Neural progenitor cell (in vitro differentiated cells): ENCODE results near the gene CASK. TPM values are rescaled to one million over a fixed set of nuclear protein-coding genes. Genes with fewer than 3 reads are reported as not detected.

Source experiments
- DNase-seq: peaks from one replicate; pipeline ENCODE4 v3.0.0-alpha.2; 2016; ENCODE audit warnings: low spot score
- H2AFZ ChIP-seq: fragments of 200-600 bp; sonication (generic); replicated peaks from 2 replicates; pipeline ENCODE4 v1.6.1; 2016; ENCODE audit warnings: antibody characterized with exemption
- H3F3A ChIP-seq: fragments of 200-600 bp; sonication (generic); 2 replicates; pipeline ENCODE4 v1.6.1; 2016; ENCODE audit warnings: antibody characterized with exemption, low read depth
- H3K27ac ChIP-seq: fragments of 200-600 bp; sonication (generic); 2 replicates; pipeline ENCODE4 v1.5.1; 2016; ENCODE audit warnings: mild to moderate bottlenecking
- H3K27me3 ChIP-seq: fragments of 200-600 bp; sonication (generic); 2 replicates; pipeline ENCODE4 v1.6.1; 2016; ENCODE audit warnings: mild to moderate bottlenecking, moderate library complexity
- H3K36me3 ChIP-seq: fragments of 200-600 bp; sonication (generic); 2 replicates; pipeline ENCODE4 v1.5.1; 2016
- H3K4me1 ChIP-seq: fragments of 200-600 bp; sonication (generic); 2 replicates; pipeline ENCODE4 v1.6.1; 2016; ENCODE audit warnings: mixed run types
- H3K4me2 ChIP-seq: fragments of 200-600 bp; sonication (generic); 2 replicates; pipeline ENCODE4 v1.6.1; 2016
- H3K4me3 ChIP-seq: fragments of 200-600 bp; sonication (generic); 2 replicates; pipeline ENCODE4 v1.5.1; 2016
- H3K79me2 ChIP-seq: fragments of 200-600 bp; sonication (generic); 2 replicates; pipeline ENCODE4 v1.6.1; 2016; ENCODE audit warnings: low read depth
- H3K9ac ChIP-seq: fragments of 200-600 bp; sonication (generic); 2 replicates; pipeline ENCODE4 v1.6.1; 2016
- H3K9me3 ChIP-seq: fragments of 200-600 bp; sonication (generic); 2 replicates; pipeline ENCODE4 v1.5.1; 2016; ENCODE audit warnings: low read depth
- H4K20me1 ChIP-seq: fragments of 200-600 bp; sonication (generic); 2 replicates; pipeline ENCODE4 v1.6.1; 2016; ENCODE audit warnings: low read depth
- H3K27ac Mint-ChIP-seq: 3 replicates; pipeline ENCODE4 v1.8.0; 2021; ENCODE audit warnings: mixed read lengths
- H3K27me3 Mint-ChIP-seq: 2 replicates; pipeline ENCODE4 v1.8.0; 2022; ENCODE audit warnings: low read depth, mild to moderate bottlenecking, inconsistent platforms, moderate library complexity, mixed read lengths; ENCODE audit not compliant: insufficient read depth
- H3K36me3 Mint-ChIP-seq: 3 replicates; pipeline ENCODE4 v1.8.0; 2021; ENCODE audit warnings: mixed read lengths
- H3K4me1 Mint-ChIP-seq: 3 replicates; pipeline ENCODE4 v1.8.0; 2021; ENCODE audit warnings: mixed read lengths
- H3K4me3 Mint-ChIP-seq: 3 replicates; pipeline ENCODE4 v1.8.0; 2021; ENCODE audit warnings: mild to moderate bottlenecking, moderate library complexity, mixed read lengths
- H3K9me3 Mint-ChIP-seq: 3 replicates; pipeline ENCODE4 v1.8.0; 2020; ENCODE audit warnings: mixed read lengths
- EZH2 ChIP-seq: fragments of 200-600 bp; sonication (generic); IDR thresholded peaks from 2 replicates; pipeline ENCODE4 v1.6.1; 2017; ENCODE audit warnings: antibody characterized with exemption, mild to moderate bottlenecking, moderate library complexity
- EZH2phosphoT487 ChIP-seq: fragments of 200-600 bp; sonication (generic); IDR thresholded peaks from 2 replicates; pipeline ENCODE4 v1.6.1; 2017; ENCODE audit warnings: antibody characterized with exemption
- total RNA-seq: library from RNA; depleted of rRNA; stranded (reverse); fragments of >200 nt; gene quantifications from 2 replicates; pipeline ENCODE4 v1.2.3, GENCODE V29; 2015; ENCODE audit warnings: low replicate concordance
- TF ChIP-seq, protein P1 (sequence below): fragments of 200-600 bp; sonication (generic); IDR thresholded peaks from 2 replicates; pipeline ENCODE4 v1.5.1; 2017; ENCODE audit warnings: antibody characterized with exemption, mild to moderate bottlenecking

Gene CASK
- total RNA-seq, 1 donor from 2014 or later: 85.4 TPM

DNA sequence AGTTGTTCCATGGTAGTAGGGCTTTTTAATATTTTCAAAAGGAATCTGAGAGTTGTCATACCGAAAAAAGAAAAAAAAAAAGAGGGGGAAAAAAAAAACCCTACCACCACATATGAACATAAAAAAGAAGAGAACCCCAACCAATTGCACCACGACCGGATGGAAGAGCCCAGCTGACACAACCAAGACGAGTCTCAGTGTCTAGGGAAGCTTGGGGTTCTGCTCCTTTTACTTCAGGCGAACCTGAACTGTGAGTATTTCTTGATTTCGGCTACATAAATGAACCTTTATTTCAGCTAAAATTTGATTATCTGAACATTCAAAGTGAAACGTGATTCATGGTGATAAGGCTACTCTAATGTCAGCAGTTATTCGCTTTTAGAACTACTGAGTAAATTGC lies 234.5 kb downstream of the CASK start, which contains the start of gene GPR34:
GPR34 (plus strand) TSS at position 139 of the 400 bp plus-strand sequence. CDS start 6,661 bp downstream, outside the sequence.
- Histone ChIP-seq H3K4me3 (no peak within 1 kb of the TSS), H3K4me2 (no peak within 1 kb of the TSS), H4K20me1 (no peaks in the 10 kb centered on the region), H3K27me3 (no peaks in the 10 kb centered on the region), H3K9me3 (no peaks in the 10 kb centered on the region), H3K36me3 (no peaks in the 10 kb centered on the region), H3K27ac (no peak within 1 kb of the TSS), H3K4me1 (no peaks in the 10 kb centered on the region), H3F3A (no peaks in the 10 kb centered on the region), H2AFZ (no peak within 1 kb of the TSS), H3K79me2 (no peaks in the 10 kb centered on the region), H3K9ac (no peak within 1 kb of the TSS)
- no peak for DNase-seq
- TF ChIP-seq EZH2phosphoT487: no peak
- TF ChIP-seq, protein P1, sequence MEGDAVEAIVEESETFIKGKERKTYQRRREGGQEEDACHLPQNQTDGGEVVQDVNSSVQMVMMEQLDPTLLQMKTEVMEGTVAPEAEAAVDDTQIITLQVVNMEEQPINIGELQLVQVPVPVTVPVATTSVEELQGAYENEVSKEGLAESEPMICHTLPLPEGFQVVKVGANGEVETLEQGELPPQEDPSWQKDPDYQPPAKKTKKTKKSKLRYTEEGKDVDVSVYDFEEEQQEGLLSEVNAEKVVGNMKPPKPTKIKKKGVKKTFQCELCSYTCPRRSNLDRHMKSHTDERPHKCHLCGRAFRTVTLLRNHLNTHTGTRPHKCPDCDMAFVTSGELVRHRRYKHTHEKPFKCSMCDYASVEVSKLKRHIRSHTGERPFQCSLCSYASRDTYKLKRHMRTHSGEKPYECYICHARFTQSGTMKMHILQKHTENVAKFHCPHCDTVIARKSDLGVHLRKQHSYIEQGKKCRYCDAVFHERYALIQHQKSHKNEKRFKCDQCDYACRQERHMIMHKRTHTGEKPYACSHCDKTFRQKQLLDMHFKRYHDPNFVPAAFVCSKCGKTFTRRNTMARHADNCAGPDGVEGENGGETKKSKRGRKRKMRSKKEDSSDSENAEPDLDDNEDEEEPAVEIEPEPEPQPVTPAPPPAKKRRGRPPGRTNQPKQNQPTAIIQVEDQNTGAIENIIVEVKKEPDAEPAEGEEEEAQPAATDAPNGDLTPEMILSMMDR: no peak
- TF ChIP-seq EZH2: no peak
- no peaks in the 10 kb centered on the region for H3K4me1 Mint-ChIP-seq
- no peak within 1 kb of the TSS for H3K27ac Mint-ChIP-seq
- peaks cover 2% of the 10 kb centered on the region for H3K27me3 Mint-ChIP-seq
- H3K36me3 Mint-ChIP-seq: peaks cover 1% of the 10 kb centered on the region
- no peaks in the 10 kb centered on the region for H3K9me3 Mint-ChIP-seq
- no peak within 1 kb of the TSS for H3K4me3 Mint-ChIP-seq

- Histone ChIP-seq H3K36me3 (no peaks in the 10 kb centered on the region), H3K27me3 (no peaks in the 10 kb centered on the region), H3K9ac (no peak overlapping the region), H3K27ac (no peak overlapping the region), H4K20me1 (no peaks in the 10 kb centered on the region), H2AFZ (no peak overlapping the region), H3F3A (no peaks in the 10 kb centered on the region), H3K4me1 (no peaks in the 10 kb centered on the region), H3K79me2 (no peaks in the 10 kb centered on the region), H3K9me3 (no peaks in the 10 kb centered on the region), H3K4me2 (no peak overlapping the region), H3K4me3 (no peak overlapping the region)
- Mint-ChIP-seq H3K36me3 (no peaks in the 10 kb centered on the region), H3K27ac (no peak overlapping the region), H3K27me3 (peaks cover 2% of the 10 kb centered on the region), H3K4me1 (no peaks in the 10 kb centered on the region), H3K4me3 (no peak overlapping the region), H3K9me3 (no peaks in the 10 kb centered on the region)
- TF ChIP-seq EZH2phosphoT487 (no peak), EZH2 (no peak)
- TF ChIP-seq, protein P1: no peak
- DNase-seq: no peak
Measured at GRCh38 chrX:41688156-41688555, 235.2 kb downstream of the CASK start.

DNA sequence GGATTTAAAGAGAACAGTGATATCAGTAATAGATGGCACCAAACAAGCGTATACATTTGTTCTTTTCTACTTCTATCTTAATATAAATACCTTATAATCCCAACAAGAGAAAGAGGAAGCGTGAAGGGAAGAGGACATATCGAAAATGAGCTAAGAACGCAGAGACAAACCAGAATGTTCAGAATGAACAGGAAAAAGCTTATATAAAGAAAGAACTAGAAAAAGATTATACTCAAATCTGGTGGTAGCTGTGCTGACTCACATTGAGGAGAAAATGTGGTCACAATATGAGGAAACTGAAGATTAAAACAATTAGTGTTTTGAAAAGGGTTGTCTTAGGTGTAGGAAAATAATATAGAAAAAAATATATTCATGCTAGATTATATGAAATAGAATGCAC lies 236.6 kb downstream of the CASK start:
- Histone ChIP-seq H3K79me2 (no peaks in the 10 kb centered on the region), H3K27ac (no peak overlapping the region), H4K20me1 (no peaks in the 10 kb centered on the region), H3K27me3 (no peaks in the 10 kb centered on the region), H3K4me2 (no peak overlapping the region), H2AFZ (no peak overlapping the region), H3F3A (no peaks in the 10 kb centered on the region), H3K9me3 (no peaks in the 10 kb centered on the region), H3K4me1 (no peaks in the 10 kb centered on the region), H3K9ac (no peak overlapping the region), H3K4me3 (no peak overlapping the region), H3K36me3 (no peaks in the 10 kb centered on the region)
- H3K4me3 Mint-ChIP-seq: no peak overlapping the region
- no peaks in the 10 kb centered on the region for H3K9me3 Mint-ChIP-seq
- H3K4me1 Mint-ChIP-seq: no peaks in the 10 kb centered on the region
- H3K27ac Mint-ChIP-seq: no peak overlapping the region
- no peaks in the 10 kb centered on the region for H3K36me3 Mint-ChIP-seq
- TF ChIP-seq, protein P1: no peak
- TF ChIP-seq EZH2phosphoT487 (no peak), EZH2 (no peak)
- peaks cover under 1% of the 10 kb centered on the region for H3K27me3 Mint-ChIP-seq
- DNase-seq: no peak
